SU-DHL-6 (cell line): Measurements from ENCODE around the gene CCL13.

ENCODE experiments used
- H2AFZ ChIP-seq: fragments of 200-600 bp; sonication (generic); 2 replicates; pipeline ENCODE4 v1.6.1; 2014; ENCODE audit warnings: low read depth, mild to moderate bottlenecking, moderate library complexity, mixed read lengths, antibody characterized with exemption, low read length; ENCODE audit not compliant: severe bottlenecking
- H3F3A ChIP-seq: fragments of 200-600 bp; shearing (Covaris generic); 2 replicates; pipeline ENCODE4 v1.6.0; 2016; ENCODE audit warnings: antibody characterized with exemption, mild to moderate bottlenecking; ENCODE audit not compliant: insufficient read depth
- H3K27ac ChIP-seq: fragments of 200-600 bp; sonication (generic); 2 replicates; pipeline ENCODE4 v1.5.1; 2016; ENCODE audit warnings: low read depth, mild to moderate bottlenecking, low read length, moderate library complexity, mixed read lengths
- H3K27me3 ChIP-seq: fragments of 200-600 bp; sonication (generic), shearing (Covaris generic); 2 replicates; pipeline ENCODE4 v1.6.0; 2014; ENCODE audit warnings: mild to moderate bottlenecking, low read length
- H3K36me3 ChIP-seq: fragments of 200-600 bp; sonication (generic); 2 replicates; pipeline ENCODE4 v1.6.1; 2014; ENCODE audit warnings: mild to moderate bottlenecking, low read length, mixed read lengths
- H3K4me2 ChIP-seq: fragments of 300-600, 200-600 bp; shearing (Covaris generic), sonication (generic); 2 replicates; pipeline ENCODE4 v1.6.0; 2014; ENCODE audit warnings: low read length, low read depth, mild to moderate bottlenecking; ENCODE audit not compliant: poor library complexity, severe bottlenecking
- H3K4me3 ChIP-seq: fragments of 200-600 bp; sonication (generic); 2 replicates; pipeline ENCODE4 v1.5.1; 2014; ENCODE audit warnings: antibody characterized with exemption, low read length, mild to moderate bottlenecking, mixed read lengths; ENCODE audit not compliant: insufficient read depth, poor library complexity, severe bottlenecking
- H3K79me2 ChIP-seq: fragments of 200-600 bp; sonication (generic); 2 replicates; pipeline ENCODE4 v1.6.1; 2014; ENCODE audit warnings: mild to moderate bottlenecking, low read length, moderate library complexity; ENCODE audit not compliant: insufficient read depth
- H3K9ac ChIP-seq: fragments of 200-600 bp; sonication (generic); 2 replicates; pipeline ENCODE4 v1.7.0; 2014; ENCODE audit warnings: mild to moderate bottlenecking, low read length
- H3K9me2 ChIP-seq: fragments of 200-600 bp; sonication (generic); replicated peaks from 2 replicates; pipeline ENCODE4 v1.6.1; 2014; ENCODE audit warnings: low read length; ENCODE audit not compliant: insufficient read depth
- H3K9me3 ChIP-seq: fragments of 200-600 bp; sonication (generic); 2 replicates; pipeline ENCODE4 v1.6.1; 2014; ENCODE audit warnings: low read length, mixed read lengths; ENCODE audit not compliant: insufficient read depth
- H4K20me1 ChIP-seq: fragments of 200-600 bp; sonication (generic); 2 replicates; pipeline ENCODE4 v1.6.1; 2014; ENCODE audit warnings: low read depth, mild to moderate bottlenecking, antibody characterized with exemption, low read length, moderate library complexity, mixed read lengths
- CTCF ChIP-seq: fragments of 200-600 bp; sonication (generic); IDR thresholded peaks from one replicate; pipeline ENCODE4 v1.5.1; 2017; ENCODE audit warnings: antibody characterized with exemption, mild to moderate bottlenecking, low read length, moderate library complexity; ENCODE audit not compliant: insufficient read depth, poor library complexity, severe bottlenecking
- EZH2phosphoT487 ChIP-seq: fragments of 200-600 bp; sonication (generic), shearing (Covaris generic); conservative IDR thresholded peaks from 2 replicates; pipeline ENCODE4 v1.6.1; 2018; ENCODE audit warnings: mild to moderate bottlenecking, antibody characterized with exemption, low read length, moderate library complexity, mixed read lengths

Gene CCL13

GRCh38 chr17:34384822-34385605 is 28.7 kb downstream of the CCL13 start:
- H3F3A ChIP-seq: no peaks in the 10 kb centered on the region

GRCh38 chr17:34386343-34386696 is 30.0 kb downstream of the CCL13 start:
- Histone ChIP-seq H3K79me2 (no peaks in the 10 kb centered on the region), H3K27me3 (no peaks in the 10 kb centered on the region), H3K27ac (no peak overlapping the region), H4K20me1 (no peaks in the 10 kb centered on the region), H2AFZ (no peak overlapping the region), H3K9me3 (no peaks in the 10 kb centered on the region), H3K9ac (no peak overlapping the region), H3K4me3 (no peak overlapping the region), H3K36me3 (no peaks in the 10 kb centered on the region), H3K4me2 (no peak overlapping the region), H3K9me2 (no peaks in the 10 kb centered on the region), H3F3A (no peaks in the 10 kb centered on the region)
- TF ChIP-seq EZH2phosphoT487 (no peak), CTCF (no peak)

More at GRCh38 chr17:34384822-34385605, 28.7 kb downstream of the CCL13 start:
- Histone ChIP-seq H3K27ac (no peak overlapping the region), H3K9ac (no peak overlapping the region), H3K4me3 (no peak overlapping the region), H3K36me3 (no peaks in the 10 kb centered on the region), H3K4me2 (no peak overlapping the region), H3K79me2 (no peaks in the 10 kb centered on the region), H3K27me3 (no peaks in the 10 kb centered on the region), H4K20me1 (no peaks in the 10 kb centered on the region), H2AFZ (no peak overlapping the region), H3K9me3 (no peaks in the 10 kb centered on the region), H3K9me2 (no peaks in the 10 kb centered on the region)
- TF ChIP-seq EZH2phosphoT487 (no peak), CTCF (no peak)

GRCh38 chr17:34386697-34387550 is 30.6 kb downstream of the CCL13 start:
- Histone ChIP-seq H3F3A (no peaks in the 10 kb centered on the region), H3K9me2 (no peaks in the 10 kb centered on the region), H3K4me2 (no peak overlapping the region), H3K79me2 (no peaks in the 10 kb centered on the region), H4K20me1 (no peaks in the 10 kb centered on the region), H3K4me3 (no peak overlapping the region), H3K27me3 (no peaks in the 10 kb centered on the region), H2AFZ (no peak overlapping the region), H3K9ac (no peak overlapping the region), H3K36me3 (no peaks in the 10 kb centered on the region), H3K27ac (no peak overlapping the region), H3K9me3 (no peaks in the 10 kb centered on the region)
- TF ChIP-seq EZH2phosphoT487 (no peak), CTCF (no peak)
